PC-3 (cell line): ENCODE results near the gene PICALM. TPM values are rescaled to one million over a fixed set of nuclear protein-coding genes. Genes with fewer than 3 reads are reported as not detected.

Experiments
- ATAC-seq: fragments of 200-7000 bp; cut with Tn5 transposase; 2 replicates; pipeline ENCODE4 v1.9.1; 2020; ENCODE audit warnings: mild to moderate bottlenecking, moderate library complexity
- BruUV-seq: library from RNA; stranded (reverse); fragments of 400-500 nt; replicated peaks from 2 replicates; lab custom pipeline; 2021; lab: Mats Ljungman, UMichigan
- CTCF ChIA-PET: fragments of 300-600 bp; sonication (Branson Sonifier 250); formaldehyde crosslinking; loops from one replicate; lab custom pipeline; 2022; ENCODE audit warnings: antibody characterized with exemption; lab: Charles Lee
- POLR2A ChIA-PET: fragments of 300-600 bp; sonication (Branson Sonifier 250); formaldehyde crosslinking; loops from one replicate; lab custom pipeline; 2022; ENCODE audit warnings: antibody characterized with exemption; ENCODE audit not compliant: unreplicated experiment; lab: Charles Lee
- DNase-seq: peaks from one replicate; pipeline ENCODE4 v3.0.0-alpha.2; 2015
- H2AFZ ChIP-seq: fragments of 300-600 bp; sonication (generic); 2 replicates; pipeline ENCODE4 v1.6.0; 2016; ENCODE audit warnings: antibody characterized with exemption, low read length
- H3F3A ChIP-seq: fragments of 300-600 bp; sonication (generic); one replicate; pipeline ENCODE4 v1.6.0; 2017; ENCODE audit warnings: antibody characterized with exemption, low read length, control low read depth, mild to moderate bottlenecking; ENCODE audit not compliant: unreplicated experiment
- H3K27ac ChIP-seq: fragments of 300-600 bp; sonication (generic); 2 replicates; pipeline ENCODE4 v1.5.1; 2016; ENCODE audit warnings: mild to moderate bottlenecking, low read length
- H3K27me3 ChIP-seq: fragments of 300-600 bp; sonication (generic); 2 replicates; pipeline ENCODE4 v1.6.1; 2016; ENCODE audit warnings: low read length, mixed read lengths
- H3K36me3 ChIP-seq: fragments of 300-600 bp; sonication (generic); 2 replicates; pipeline ENCODE4 v1.6.1; 2016; ENCODE audit warnings: low read depth, mixed run types, low read length, mixed read lengths
- H3K4me1 ChIP-seq: fragments of 300-600 bp; sonication (generic); 2 replicates; pipeline ENCODE4 v1.5.1; 2016; ENCODE audit warnings: low read length; ENCODE audit not compliant: insufficient read depth
- H3K4me2 ChIP-seq: fragments of 300-600 bp; sonication (generic); 2 replicates; pipeline ENCODE4 v1.6.0; 2016; ENCODE audit warnings: low read length
- H3K4me3 ChIP-seq: fragments of 300-600 bp; sonication (generic); 2 replicates; pipeline ENCODE4 v1.5.1; 2016; ENCODE audit warnings: mild to moderate bottlenecking, low read length, mixed read lengths
- H3K79me2 ChIP-seq: fragments of 300-600 bp; sonication (generic); 2 replicates; pipeline ENCODE4 v1.6.1; 2017; ENCODE audit warnings: low read length, mixed read lengths
- H3K9ac ChIP-seq: fragments of 300-600 bp; sonication (generic); 2 replicates; pipeline ENCODE4 v1.6.0; 2016; ENCODE audit warnings: mild to moderate bottlenecking, low read length
- H3K9me2 ChIP-seq: fragments of 300-600 bp; sonication (generic); replicated peaks from 2 replicates; pipeline ENCODE4 v1.6.1; 2016; ENCODE audit warnings: mixed run types, low read length, mixed read lengths
- H3K9me3 ChIP-seq: fragments of 300-600 bp; sonication (generic); 2 replicates; pipeline ENCODE4 v1.6.1; 2016; ENCODE audit warnings: low read length, mixed read lengths
- H4K20me1 ChIP-seq: fragments of 300-600 bp; sonication (generic); 2 replicates; pipeline ENCODE4 v1.6.1; 2016; ENCODE audit warnings: low read length, mixed read lengths
- EZH2 ChIP-seq: fragments of 300-600 bp; sonication (generic); IDR thresholded peaks from one replicate; pipeline ENCODE4 v1.6.1; 2017; ENCODE audit warnings: antibody characterized with exemption, mild to moderate bottlenecking, low read length; ENCODE audit not compliant: unreplicated experiment
- EZH2phosphoT487 ChIP-seq: fragments of 300-600 bp; sonication (generic); IDR thresholded peaks from 2 replicates; pipeline ENCODE4 v1.6.1; 2018; ENCODE audit warnings: mild to moderate bottlenecking, antibody characterized with exemption, low read length, borderline replicate concordance
- intact Hi-C: fragments of 100-400 bp; cut with micrococcal nuclease; formaldehyde crosslinking; loops from 2 replicates; pipeline ENCODE4 v1.9.0; 2023
- total RNA-seq: library from RNA; depleted of rRNA; stranded (reverse); fragments of >200 nt; gene quantifications from 2 replicates; pipeline ENCODE4 v1.2.3, GENCODE V29; 2014
- TF ChIP-seq, protein P1 (sequence below): fragments of 300-600 bp; sonication (generic); conservative IDR thresholded peaks from 2 replicates; pipeline ENCODE4 v1.5.1; 2017; ENCODE audit warnings: antibody characterized with exemption, low read depth, mild to moderate bottlenecking, low read length

Gene PICALM
- total RNA-seq, 1 experiment from 2014 or later, result 59.3 TPM

DNA sequence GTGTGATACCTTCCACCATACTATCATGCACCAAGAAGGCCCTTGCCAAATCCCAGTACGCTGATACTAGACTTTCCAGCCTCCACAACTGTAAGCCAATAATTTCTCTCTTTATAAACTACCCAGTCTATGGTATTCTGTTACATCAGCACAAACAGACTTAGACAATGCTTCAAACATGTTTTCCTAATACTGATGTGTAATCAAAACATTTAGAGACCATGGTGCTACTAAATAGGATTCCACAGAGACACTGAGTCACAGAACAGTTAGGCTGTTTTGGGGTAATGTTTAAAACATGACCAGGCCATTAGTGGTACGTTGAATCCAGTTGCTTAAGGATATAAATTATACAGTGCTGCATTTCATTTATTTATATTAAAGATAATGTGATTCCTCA, 103.7 kb downstream of the PICALM start:
- BruUV-seq, result no TSS peak
- Histone ChIP-seq H3K27ac (no peak overlapping the region), H3K9me3 (no peaks in the 10 kb centered on the region), H3K9me2 (no peaks in the 10 kb centered on the region), H3F3A (no peaks in the 10 kb centered on the region), H3K4me3 (no peak overlapping the region), H2AFZ (no peak overlapping the region), H3K4me1 (no peaks in the 10 kb centered on the region), H3K9ac (no peak overlapping the region), H3K36me3 (peaks cover 4% of the 10 kb centered on the region; the same call in 1 of the 2 replicates), H3K27me3 (no peaks in the 10 kb centered on the region), H3K4me2 (no peak overlapping the region), H4K20me1 (no peaks in the 10 kb centered on the region), H3K79me2 (no peaks in the 10 kb centered on the region)
- DNase-seq, result no peak
- no peak for ATAC-seq
- intact Hi-C loops, result no loop called here
- ChIA-PET CTCF (no interaction called here), POLR2A (no interaction called here)
- TF ChIP-seq, protein P1, sequence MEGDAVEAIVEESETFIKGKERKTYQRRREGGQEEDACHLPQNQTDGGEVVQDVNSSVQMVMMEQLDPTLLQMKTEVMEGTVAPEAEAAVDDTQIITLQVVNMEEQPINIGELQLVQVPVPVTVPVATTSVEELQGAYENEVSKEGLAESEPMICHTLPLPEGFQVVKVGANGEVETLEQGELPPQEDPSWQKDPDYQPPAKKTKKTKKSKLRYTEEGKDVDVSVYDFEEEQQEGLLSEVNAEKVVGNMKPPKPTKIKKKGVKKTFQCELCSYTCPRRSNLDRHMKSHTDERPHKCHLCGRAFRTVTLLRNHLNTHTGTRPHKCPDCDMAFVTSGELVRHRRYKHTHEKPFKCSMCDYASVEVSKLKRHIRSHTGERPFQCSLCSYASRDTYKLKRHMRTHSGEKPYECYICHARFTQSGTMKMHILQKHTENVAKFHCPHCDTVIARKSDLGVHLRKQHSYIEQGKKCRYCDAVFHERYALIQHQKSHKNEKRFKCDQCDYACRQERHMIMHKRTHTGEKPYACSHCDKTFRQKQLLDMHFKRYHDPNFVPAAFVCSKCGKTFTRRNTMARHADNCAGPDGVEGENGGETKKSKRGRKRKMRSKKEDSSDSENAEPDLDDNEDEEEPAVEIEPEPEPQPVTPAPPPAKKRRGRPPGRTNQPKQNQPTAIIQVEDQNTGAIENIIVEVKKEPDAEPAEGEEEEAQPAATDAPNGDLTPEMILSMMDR, result no peak
- TF ChIP-seq EZH2phosphoT487, result no peak

DNA sequence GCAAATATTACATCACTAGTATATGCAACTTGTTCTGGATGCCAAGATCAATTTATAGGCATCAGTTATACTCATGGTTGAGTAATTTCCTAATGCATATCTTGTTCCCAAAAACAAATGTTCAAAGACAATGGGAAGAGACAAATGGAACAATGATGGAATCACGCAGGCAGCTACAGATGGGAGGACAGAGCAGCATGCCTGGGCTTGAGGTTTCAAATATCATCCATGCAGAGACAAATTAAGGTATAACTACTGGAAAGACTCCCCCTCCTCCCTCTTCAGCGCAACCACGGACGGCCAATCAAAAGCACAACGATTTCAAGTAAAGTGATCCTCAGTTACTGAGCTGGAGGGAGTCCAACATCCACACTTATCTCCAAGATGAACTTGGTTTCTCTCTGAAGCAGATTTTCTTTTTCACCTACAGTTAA, 106.9 kb downstream of the PICALM start:
- CTCF ChIA-PET, result no interaction called here

DNA sequence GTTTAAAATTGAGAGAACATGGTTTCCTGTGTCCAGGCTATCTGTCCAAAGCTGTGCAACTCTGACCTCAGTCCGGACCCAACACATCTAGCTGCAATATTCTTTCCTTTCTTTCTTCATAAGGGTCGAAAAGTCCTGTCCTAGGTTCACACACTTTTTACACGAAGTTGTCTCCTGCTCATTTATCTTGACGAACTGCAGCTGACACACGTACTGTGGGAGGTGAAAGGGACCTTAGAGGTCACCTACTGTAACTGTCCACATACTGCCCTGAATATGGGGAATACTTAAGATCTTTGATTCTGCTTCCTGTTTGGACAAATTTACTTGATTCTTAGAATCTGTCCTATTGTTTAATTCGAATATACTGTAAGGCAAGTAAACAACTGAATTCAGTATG, 107.8 kb downstream of the PICALM start:
- Histone ChIP-seq H3K9ac (no peak overlapping the region), H3K27me3 (no peaks in the 10 kb centered on the region), H4K20me1 (no peaks in the 10 kb centered on the region), H3K79me2 (no peaks in the 10 kb centered on the region), H3K4me3 (no peak overlapping the region), H3K36me3 (peaks cover 3% of the 10 kb centered on the region; the same call in 1 of the 2 replicates), H3F3A (no peaks in the 10 kb centered on the region), H3K9me3 (no peaks in the 10 kb centered on the region), H3K4me2 (no peak overlapping the region), H2AFZ (no peak overlapping the region), H3K27ac (no peak overlapping the region), H3K4me1 (no peaks in the 10 kb centered on the region), H3K9me2 (no peaks in the 10 kb centered on the region)
- TF ChIP-seq EZH2phosphoT487 (no peak), EZH2 (no peak)
- TF ChIP-seq, protein P1, result no peak
- DNase-seq (no peak), ATAC-seq (no peak)
- no TSS peak for BruUV-seq
- CTCF ChIA-PET, result no interaction called here
- intact Hi-C loops, result no loop called here
- POLR2A ChIA-PET, result no interaction called here

More for the DNA sequence above, 106.9 kb downstream of the PICALM start:
- H3K9me3 ChIP-seq, result no peaks in the 10 kb centered on the region
- no peak overlapping the region for H2AFZ ChIP-seq
- H3K79me2 ChIP-seq, result no peaks in the 10 kb centered on the region
- H4K20me1 ChIP-seq, result no peaks in the 10 kb centered on the region
- H3F3A ChIP-seq, result no peaks in the 10 kb centered on the region
- H3K4me3 ChIP-seq, result no peak overlapping the region
- no peaks in the 10 kb centered on the region for H3K27me3 ChIP-seq
- no peaks in the 10 kb centered on the region for H3K4me1 ChIP-seq
- H3K9me2 ChIP-seq, result no peaks in the 10 kb centered on the region
- no peaks in the 10 kb centered on the region; the same call in 1 of the 2 replicates for H3K36me3 ChIP-seq
- no peak overlapping the region for H3K4me2 ChIP-seq
- no TSS peak for BruUV-seq
- no peak for DNase-seq
- POLR2A ChIA-PET, result no interaction called here
- intact Hi-C loops, result no loop called here
- H3K9ac ChIP-seq, result no peak overlapping the region
- H3K27ac ChIP-seq, result no peak overlapping the region
- TF ChIP-seq EZH2, result no peak
- TF ChIP-seq, protein P1, result no peak
- no peak for TF ChIP-seq EZH2phosphoT487
- ATAC-seq, result no peak
